ENCODE data around the gene PAM.
"Not testable (repeated sequence)": the region's sequence is repeated elsewhere in the genome, so short reads cannot be mapped to it uniquely, and the experiment has no call there.

Gene PAM

GRCh38 chr5:102946414-102946813 lies 191.3 kb downstream of the PAM start:
- no peak for DNase-seq

- no peak for DNase-seq
These were observed 191.9 kb downstream of the PAM start for GRCh38 chr5:102946971-102947370.

GRCh38 chr5:102955488-102955887 lies 200.4 kb downstream of the PAM start:
- no peak for DNase-seq

GRCh38 chr5:102956599-102956998 lies 201.5 kb downstream of the PAM start:
- DNase-seq: no peak

- DNase-seq: no peak
These were observed 202.0 kb downstream of the PAM start for GRCh38 chr5:102957141-102957540.

GRCh38 chr5:102958481-102959011 lies 203.4 kb downstream of the PAM start:
- no peak for DNase-seq

- no peak for DNase-seq
These were observed 203.9 kb downstream of the PAM start for GRCh38 chr5:102959055-102959454.

GRCh38 chr5:102961671-102962070 lies 206.6 kb downstream of the PAM start:
- no peak for DNase-seq

- DNase-seq: no peak
These were observed 210.5 kb downstream of the PAM start for GRCh38 chr5:102965653-102966052.

GRCh38 chr5:102969641-102970040 lies 214.5 kb downstream of the PAM start:
- no peak for DNase-seq

- DNase-seq: no peak
These were observed 216.7 kb downstream of the PAM start for GRCh38 chr5:102971676-102972293.

GRCh38 chr5:102974177-102974576 lies 219.1 kb downstream of the PAM start:
- no peak for DNase-seq

- DNase-seq: no peak
These were observed 219.9 kb downstream of the PAM start for GRCh38 chr5:102975045-102975444.

GRCh38 chr5:102975457-102976182 lies 220.5 kb downstream of the PAM start:
- no peak for DNase-seq

- no peak for DNase-seq
These were observed 227.0 kb downstream of the PAM start for GRCh38 chr5:102981957-102982635.

- no peak for DNase-seq
These were observed 231.0 kb downstream of the PAM start for GRCh38 chr5:102986074-102986473.

- no peak for DNase-seq
These were observed 233.4 kb downstream of the PAM start for GRCh38 chr5:102988459-102988858.

- no peak for DNase-seq
These were observed 236.7 kb downstream of the PAM start for GRCh38 chr5:102991802-102992201.

- no peak for DNase-seq
These were observed 241.0 kb downstream of the PAM start for GRCh38 chr5:102996011-102996575.

GRCh38 chr5:102998224-102998623 lies 243.1 kb downstream of the PAM start:
- no peak for DNase-seq

- DNase-seq: no peak
These were observed 244.1 kb downstream of the PAM start for GRCh38 chr5:102999191-102999590.

GRCh38 chr5:102999621-103000020 lies 244.5 kb downstream of the PAM start:
- DNase-seq: not testable (repeated sequence)

- no peak for DNase-seq
These were observed 245.0 kb downstream of the PAM start for GRCh38 chr5:103000089-103000488.

GRCh38 chr5:103003872-103004271 lies 248.8 kb downstream of the PAM start:
- no peak for DNase-seq

Data from activated T-cell treated with anti-CD3 and anti-CD28 coated beads for 4 hours (primary cell).